Measurements from ENCODE around the gene ANKRD13D. TPM values are rescaled to one million over a fixed set of nuclear protein-coding genes. Genes with fewer than 3 reads are reported as not detected.

ANKRD13D gene
- total RNA-seq, 1 donor: 34.4 TPM

DNA sequence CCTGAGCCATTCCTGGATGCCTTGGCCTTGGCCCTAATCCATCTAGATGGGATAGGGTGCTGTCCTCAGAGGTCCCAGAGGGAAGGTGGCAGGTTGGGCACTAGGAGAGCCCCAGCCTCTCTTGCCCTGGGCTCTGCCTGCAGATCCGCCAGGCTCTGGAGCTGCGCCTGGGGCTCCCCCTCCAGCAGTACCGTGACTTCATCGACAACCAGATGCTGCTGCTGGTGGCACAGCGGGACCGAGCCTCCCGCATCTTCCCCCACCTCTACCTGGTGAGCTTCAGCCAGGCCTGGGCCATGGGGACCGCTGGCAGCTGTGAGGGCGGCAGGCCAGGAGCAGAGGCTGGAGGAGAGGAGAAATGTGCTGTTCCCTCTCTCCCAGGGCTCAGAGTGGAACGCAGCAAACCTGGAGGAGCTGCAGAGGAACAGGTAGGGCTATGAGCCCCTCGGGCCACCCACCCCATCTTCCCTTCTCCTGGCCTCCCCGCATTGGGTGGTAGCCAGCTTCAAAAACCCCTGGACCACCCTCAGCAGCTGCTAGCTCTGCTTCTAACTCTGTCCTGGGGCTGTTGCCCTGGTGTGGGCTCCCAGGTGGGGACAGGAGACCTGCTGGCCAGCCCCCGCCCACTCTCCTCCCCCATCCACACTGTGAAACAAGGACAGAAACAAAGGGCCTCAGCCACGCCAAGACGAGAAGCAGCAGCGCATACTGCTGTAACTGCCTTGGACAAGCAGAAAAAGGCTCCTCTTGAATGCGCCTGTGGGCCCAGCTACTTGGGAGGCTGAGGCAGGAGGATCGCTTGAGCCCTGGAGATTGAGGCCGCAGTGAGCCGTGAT is 19.1 kb downstream of the ANKRD13D start:
- no peak overlapping the region for H2AFZ ChIP-seq (ENCODE audit: low read length)
- H3K79me2 ChIP-seq (ENCODE audit: insufficient read depth, low read length): no peaks in the 10 kb centered on the region
- H3K27me3 ChIP-seq (ENCODE audit: insufficient read depth, low read length): no peaks in the 10 kb centered on the region
- H3K4me3 ChIP-seq (ENCODE audit: insufficient read depth, low read length): no peak overlapping the region
- no peak overlapping the region for H3K27ac ChIP-seq (ENCODE audit: low read depth, low read length)
- no peak for TF ChIP-seq CTCF (IDR thresholded peaks at IDR 0.05; ENCODE audit: extremely low read depth, low read depth, low read length)
- DNase-seq (ENCODE audit: insufficient read length, low spot score, missing footprints): peak; percentile 54
- H4K20me1 ChIP-seq (ENCODE audit: insufficient read depth, low read length): no peaks in the 10 kb centered on the region
- H3K4me2 ChIP-seq (ENCODE audit: insufficient read depth, low read length): no peak overlapping the region
- H3K36me3 ChIP-seq (ENCODE audit: insufficient read depth, low read length): peaks cover 11% of the 10 kb centered on the region
- H3K9me3 ChIP-seq (ENCODE audit: low read depth, low read length): no peaks in the 10 kb centered on the region
- peaks cover 8% of the 10 kb centered on the region for H3K4me1 ChIP-seq (ENCODE audit: insufficient read depth, low read length)

DNA sequence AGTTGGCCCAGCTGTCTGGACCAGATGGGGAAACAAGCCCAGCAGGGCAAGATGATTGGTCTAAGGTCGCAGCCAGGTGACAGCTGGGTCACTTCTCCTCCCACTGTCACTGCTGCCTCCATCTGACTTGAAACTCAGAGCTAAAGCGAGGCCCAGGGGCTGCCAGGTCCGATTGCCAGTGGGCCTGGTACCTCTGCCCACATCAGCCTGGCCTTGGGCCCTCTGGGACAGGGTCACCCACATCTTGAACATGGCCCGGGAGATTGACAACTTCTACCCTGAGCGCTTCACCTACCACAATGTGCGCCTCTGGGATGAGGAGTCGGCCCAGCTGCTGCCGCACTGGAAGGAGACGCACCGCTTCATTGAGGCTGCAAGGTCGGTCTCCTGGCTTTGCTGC is 20.1 kb downstream of the ANKRD13D start:
- no peak overlapping the region for H3K4me2 ChIP-seq (ENCODE audit: insufficient read depth, low read length)
- no peaks in the 10 kb centered on the region for H4K20me1 ChIP-seq (ENCODE audit: insufficient read depth, low read length)
- no peak overlapping the region for H3K4me3 ChIP-seq (ENCODE audit: insufficient read depth, low read length)
- H3K4me1 ChIP-seq (ENCODE audit: insufficient read depth, low read length): peaks cover 6% of the 10 kb centered on the region
- no peak overlapping the region for H3K27ac ChIP-seq (ENCODE audit: low read depth, low read length)
- no peak for TF ChIP-seq CTCF (IDR thresholded peaks at IDR 0.05; ENCODE audit: extremely low read depth, low read depth, low read length)
- H3K79me2 ChIP-seq (ENCODE audit: insufficient read depth, low read length): no peaks in the 10 kb centered on the region
- no peaks in the 10 kb centered on the region for H3K9me3 ChIP-seq (ENCODE audit: low read depth, low read length)
- DNase-seq (ENCODE audit: insufficient read length, low spot score, missing footprints): peak; percentile 58
- H2AFZ ChIP-seq (ENCODE audit: low read length): no peak overlapping the region
- peaks cover 11% of the 10 kb centered on the region for H3K36me3 ChIP-seq (ENCODE audit: insufficient read depth, low read length)
- no peaks in the 10 kb centered on the region for H3K27me3 ChIP-seq (ENCODE audit: insufficient read depth, low read length)

- H3K27me3 ChIP-seq (ENCODE audit: insufficient read depth, low read length): no peaks in the 10 kb centered on the region
- no peak overlapping the region for H2AFZ ChIP-seq (ENCODE audit: low read length)
- H3K36me3 ChIP-seq (ENCODE audit: insufficient read depth, low read length): peaks cover 11% of the 10 kb centered on the region
- peaks cover under 1% of the 10 kb centered on the region for H3K4me1 ChIP-seq (ENCODE audit: insufficient read depth, low read length)
- no peaks in the 10 kb centered on the region for H3K79me2 ChIP-seq (ENCODE audit: insufficient read depth, low read length)
- no peak for DNase-seq (ENCODE audit: insufficient read length, low spot score, missing footprints)
- no peak for TF ChIP-seq CTCF (IDR thresholded peaks at IDR 0.05; ENCODE audit: extremely low read depth, low read depth, low read length)
- H4K20me1 ChIP-seq (ENCODE audit: insufficient read depth, low read length): no peaks in the 10 kb centered on the region
- no peaks in the 10 kb centered on the region for H3K9me3 ChIP-seq (ENCODE audit: low read depth, low read length)
- no peak overlapping the region for H3K4me2 ChIP-seq (ENCODE audit: insufficient read depth, low read length)
- no peak overlapping the region for H3K27ac ChIP-seq (ENCODE audit: low read depth, low read length)
- H3K4me3 ChIP-seq (ENCODE audit: insufficient read depth, low read length): no peak overlapping the region
Measured at GRCh38 chr11:67309661-67310061, 20.6 kb downstream of the ANKRD13D start.

GRCh38 chr11:67310246-67311050 is 21.3 kb downstream of the ANKRD13D start:
- no peaks in the 10 kb centered on the region for H3K27me3 ChIP-seq (ENCODE audit: insufficient read depth, low read length)
- H3K79me2 ChIP-seq (ENCODE audit: insufficient read depth, low read length): no peaks in the 10 kb centered on the region
- no peak overlapping the region for H3K4me3 ChIP-seq (ENCODE audit: insufficient read depth, low read length)
- no peaks in the 10 kb centered on the region for H3K9me3 ChIP-seq (ENCODE audit: low read depth, low read length)
- no peak for TF ChIP-seq CTCF (IDR thresholded peaks at IDR 0.05; ENCODE audit: extremely low read depth, low read depth, low read length)
- H3K36me3 ChIP-seq (ENCODE audit: insufficient read depth, low read length): peaks cover 11% of the 10 kb centered on the region
- no peak overlapping the region for H3K4me2 ChIP-seq (ENCODE audit: insufficient read depth, low read length)
- DNase-seq (ENCODE audit: insufficient read length, low spot score, missing footprints): peak; percentile 70
- H3K27ac ChIP-seq (ENCODE audit: low read depth, low read length): no peak overlapping the region
- no peak overlapping the region for H2AFZ ChIP-seq (ENCODE audit: low read length)
- no peaks in the 10 kb centered on the region for H4K20me1 ChIP-seq (ENCODE audit: insufficient read depth, low read length)
- no peaks in the 10 kb centered on the region for H3K4me1 ChIP-seq (ENCODE audit: insufficient read depth, low read length)

All from osteoblast (primary cell).